Stimulated activated CD8-positive, alpha-beta memory T cell treated with anti-CD3 and anti-CD28 coated beads, Interleukin-15, amount 100 ng/mL, for 4 hours (primary cell): ENCODE results near the gene CDK3.

Experiments
- DNase-seq, 2 donors: peaks; one replicate each; pipeline ENCODE4 v3.0.0-alpha.2; 2020; ENCODE audit warnings: low read depth in 2 of 2

Gene CDK3

DNA sequence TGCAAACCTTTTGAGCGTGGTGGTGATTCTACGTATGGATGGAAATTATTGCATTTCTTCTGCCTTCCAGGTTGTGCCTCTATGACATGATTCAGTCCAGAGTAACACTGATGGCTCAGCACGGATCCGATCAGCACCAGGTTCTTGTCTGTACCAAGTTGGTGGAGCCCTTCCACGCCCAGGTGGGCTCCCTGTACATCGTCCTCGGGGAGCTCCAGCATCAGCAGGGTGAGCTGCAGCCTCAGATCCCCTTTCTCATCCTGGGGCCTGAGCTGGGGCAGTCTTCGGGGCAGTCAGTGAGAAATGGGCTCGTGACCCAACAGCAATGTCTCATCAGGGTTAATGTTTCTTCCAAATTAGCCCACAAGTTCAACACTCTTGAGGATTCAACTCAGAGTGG, 9.3 kb upstream of the CDK3 start:
- no peak for DNase-seq

DNA sequence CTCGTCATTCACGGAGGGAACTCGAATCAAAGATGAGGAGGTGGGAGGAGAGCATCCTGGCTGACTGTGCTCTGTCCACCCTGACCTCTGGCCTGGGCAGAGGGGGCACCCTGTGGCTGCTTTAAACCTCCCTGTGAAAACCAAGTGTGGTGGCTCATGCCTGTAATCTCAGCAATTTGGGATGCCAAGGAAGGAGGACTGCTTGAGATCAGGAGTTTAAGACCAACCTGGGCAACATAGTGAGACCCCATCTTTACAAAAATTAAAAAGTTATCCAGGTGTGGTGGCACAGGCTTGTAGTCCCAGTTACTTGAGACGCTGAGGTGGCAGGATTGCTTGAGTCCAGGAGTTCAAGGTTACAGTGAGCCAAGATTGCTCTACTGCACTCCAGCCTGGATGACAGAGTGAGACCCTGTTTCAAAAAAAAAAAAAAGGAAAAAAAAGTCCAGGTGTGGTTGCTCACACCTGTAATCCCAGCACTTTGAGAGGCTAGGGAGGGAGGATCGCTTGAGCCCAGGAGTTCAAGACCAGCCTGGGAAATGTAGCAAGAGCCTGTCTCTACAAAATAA, 5.8 kb upstream of the CDK3 start:
- DNase-seq, result no peak

DNA sequence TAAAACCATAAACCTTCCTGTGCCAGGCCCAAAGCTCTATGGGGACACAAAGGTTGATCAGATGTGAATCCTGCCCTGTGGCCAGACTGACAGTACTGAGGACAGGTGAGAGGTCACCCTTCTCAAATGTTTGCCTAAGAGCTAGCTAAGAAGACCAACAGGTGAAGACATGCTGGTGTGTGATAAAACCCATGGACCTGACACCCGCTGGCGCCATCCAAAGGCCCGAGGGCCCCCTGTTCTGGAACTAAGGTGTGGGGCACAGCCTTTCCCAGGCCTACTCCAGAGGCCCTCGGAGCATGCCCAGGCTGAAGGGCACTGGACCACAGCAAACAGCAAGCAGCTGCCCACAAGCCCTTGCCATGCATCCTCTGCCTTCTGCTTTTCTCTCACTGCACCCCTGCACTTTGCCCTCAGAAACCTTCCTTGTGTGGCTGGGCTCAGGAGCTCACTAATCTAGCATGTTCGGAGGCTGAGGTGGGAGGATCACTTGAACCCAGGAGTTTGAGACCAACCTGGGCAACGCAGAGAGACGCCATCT, 5.2 kb upstream of the CDK3 start:
- no peak for DNase-seq

DNA sequence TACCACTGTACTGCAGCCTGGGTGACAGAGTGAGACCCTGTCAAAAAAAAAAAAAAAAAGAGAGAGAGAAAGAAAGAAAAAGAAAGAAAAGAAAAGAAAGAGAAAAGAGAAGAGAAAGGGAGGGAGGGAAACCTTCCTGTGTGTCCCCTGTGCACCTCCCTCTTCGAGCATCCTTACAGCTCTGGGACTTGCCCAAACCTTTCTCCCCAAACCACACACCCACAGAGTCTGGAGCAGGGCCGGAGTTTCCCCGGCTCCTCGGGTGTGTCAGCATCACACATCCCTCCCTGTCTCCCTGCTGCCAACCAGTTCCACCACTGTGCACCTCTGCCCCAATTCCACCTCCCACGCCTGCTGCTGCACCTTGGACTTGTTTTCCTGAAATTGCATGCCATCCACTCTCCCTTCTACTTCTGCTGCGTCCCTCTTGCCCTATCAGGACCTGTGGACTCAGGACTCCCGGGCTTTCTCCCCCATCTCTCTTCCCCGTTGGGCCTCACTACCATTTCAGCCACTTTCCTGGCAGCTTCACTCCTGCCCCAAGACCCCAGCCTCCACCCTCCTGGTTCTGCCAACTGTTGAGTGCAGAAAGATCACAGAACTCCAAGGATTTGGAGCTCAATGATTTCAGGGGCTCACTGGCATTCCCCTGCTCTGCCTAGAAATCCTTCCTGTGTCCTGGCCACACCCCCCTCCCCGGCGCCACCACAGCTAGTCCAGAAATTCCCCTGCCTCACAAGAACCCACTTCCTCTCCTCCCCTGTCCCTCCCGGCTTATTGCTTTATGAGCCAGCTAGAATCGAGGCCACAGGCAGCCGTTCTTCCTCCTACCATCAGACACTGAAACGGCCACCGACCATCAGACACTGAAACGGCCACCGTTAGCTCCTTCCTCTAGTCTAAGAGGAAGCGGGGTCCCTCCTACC, 3.7 kb upstream of the CDK3 start:
- DNase-seq, result no peak

DNA sequence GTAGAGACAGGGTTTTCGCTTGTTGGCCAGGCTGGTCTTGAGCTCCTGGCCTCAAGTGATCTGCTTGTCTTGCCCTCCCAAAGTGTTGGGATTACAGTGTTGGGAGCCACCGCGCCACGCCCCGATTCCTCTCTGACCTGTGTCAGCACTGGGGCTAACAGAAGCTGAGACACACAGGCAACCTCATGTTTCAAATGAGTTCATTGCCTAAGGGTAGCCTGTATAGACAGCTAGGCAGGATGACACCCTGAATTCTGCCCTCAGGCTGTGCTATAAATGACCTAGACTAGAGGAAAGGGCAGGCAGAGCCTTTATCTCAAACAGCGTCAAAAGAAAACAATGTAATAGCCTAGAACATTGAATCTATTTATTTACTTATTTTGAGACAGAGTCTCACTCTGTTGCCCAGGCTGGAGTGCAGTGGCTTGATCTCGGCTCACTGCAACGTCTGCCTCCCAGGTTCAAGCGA, 2.3 kb upstream of the CDK3 start:
- no peak for DNase-seq

DNA sequence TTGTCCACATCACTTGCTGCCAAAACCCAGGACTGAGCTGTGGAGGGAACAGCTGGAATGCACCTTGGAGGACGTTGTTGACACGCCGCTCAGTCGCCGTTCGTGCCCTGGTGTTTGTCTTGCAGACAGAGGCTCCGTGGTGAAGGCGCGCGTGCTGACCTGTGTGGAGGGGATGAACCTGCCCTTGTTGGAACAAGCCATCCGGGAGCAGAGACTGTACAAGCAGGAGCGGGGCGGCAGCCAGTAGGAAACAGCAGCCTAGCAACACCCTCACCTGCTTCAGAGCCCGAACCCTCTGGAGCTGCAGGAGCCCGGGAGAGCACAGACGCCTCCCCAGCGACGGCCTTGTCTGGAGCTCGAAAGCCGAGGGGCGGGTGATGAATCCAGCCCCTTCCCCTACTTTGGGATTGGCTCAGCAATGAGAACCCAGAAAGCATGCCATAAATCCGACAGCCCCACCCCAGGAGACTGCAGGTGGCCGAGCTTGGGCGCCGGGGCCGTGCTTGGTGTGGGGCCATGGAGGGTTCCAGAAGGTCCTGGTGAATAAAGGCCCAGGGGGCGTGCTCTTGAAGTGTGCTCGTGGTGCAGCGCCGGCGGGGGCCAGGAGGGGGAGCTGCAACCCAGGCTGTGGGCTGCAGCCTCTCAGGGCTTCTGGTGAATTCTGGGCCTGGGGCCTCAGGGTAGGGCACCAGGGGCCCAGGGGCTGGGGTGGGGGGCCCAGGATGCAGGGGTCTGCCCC, 470 bp upstream of the CDK3 start:
- no peak for DNase-seq

DNA sequence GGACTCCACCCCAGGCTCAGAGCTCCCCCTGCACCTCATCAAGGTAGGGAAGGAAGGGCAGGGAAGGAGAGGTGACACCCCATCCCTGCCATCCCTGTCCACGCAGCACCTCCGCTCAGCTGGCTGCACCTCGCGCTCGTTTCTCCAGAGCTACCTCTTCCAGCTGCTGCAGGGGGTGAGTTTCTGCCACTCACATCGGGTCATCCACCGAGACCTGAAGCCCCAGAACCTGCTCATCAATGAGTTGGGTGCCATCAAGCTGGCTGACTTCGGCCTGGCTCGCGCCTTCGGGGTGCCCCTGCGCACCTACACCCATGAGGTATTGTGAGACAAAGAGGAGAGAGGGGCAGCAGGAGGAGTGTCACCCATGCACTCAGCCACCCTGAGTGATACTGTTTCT, 1.4 kb downstream of the CDK3 start:
- DNase-seq, result no peak

DNA sequence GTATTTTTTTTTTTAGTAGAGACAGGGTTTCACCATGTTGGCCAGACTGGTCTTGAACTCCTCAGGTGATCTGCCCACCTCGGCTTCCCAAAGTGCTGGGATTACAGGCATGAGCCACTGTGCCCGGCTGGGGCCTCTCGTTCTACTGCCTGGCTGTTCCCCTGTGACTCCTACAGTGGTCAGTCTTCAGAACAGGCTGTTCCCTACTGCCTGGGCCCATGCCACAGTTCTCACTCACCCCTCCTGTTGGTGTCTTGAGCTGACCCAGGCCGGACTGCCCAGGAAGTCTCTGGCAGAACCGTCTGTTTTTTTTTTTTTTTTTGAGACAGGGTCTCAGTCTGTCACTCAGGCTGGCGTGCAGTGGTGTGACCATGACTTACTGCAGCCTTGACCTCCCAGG, 3.3 kb downstream of the CDK3 start:
- DNase-seq, result no peak

DNA sequence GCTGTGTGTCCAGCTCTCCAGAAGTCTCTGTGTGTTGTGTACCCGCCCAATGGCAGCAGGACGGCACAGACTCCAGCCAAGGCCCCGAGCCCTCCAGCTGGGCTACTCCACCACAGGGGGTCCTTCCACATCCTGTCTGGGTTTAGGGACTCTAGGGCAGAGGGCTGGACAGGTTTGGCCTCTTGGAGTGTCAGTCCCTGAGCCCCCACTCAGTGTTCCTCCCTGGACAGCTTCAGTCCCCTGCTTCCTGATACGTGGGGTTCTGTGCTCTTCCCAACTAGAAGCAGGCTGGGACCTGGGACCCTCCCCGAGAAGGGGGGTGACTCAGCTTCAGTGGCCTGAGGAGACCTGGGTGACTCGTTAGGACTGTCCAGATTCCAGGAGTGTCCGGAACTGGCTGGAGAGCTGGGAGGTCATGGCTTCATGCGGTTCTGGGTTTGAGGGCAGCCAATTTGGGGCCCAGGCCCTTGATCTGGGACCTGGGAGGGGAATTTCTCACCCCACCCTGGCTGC, 4.2 kb downstream of the CDK3 start:
- no peak for DNase-seq

DNA sequence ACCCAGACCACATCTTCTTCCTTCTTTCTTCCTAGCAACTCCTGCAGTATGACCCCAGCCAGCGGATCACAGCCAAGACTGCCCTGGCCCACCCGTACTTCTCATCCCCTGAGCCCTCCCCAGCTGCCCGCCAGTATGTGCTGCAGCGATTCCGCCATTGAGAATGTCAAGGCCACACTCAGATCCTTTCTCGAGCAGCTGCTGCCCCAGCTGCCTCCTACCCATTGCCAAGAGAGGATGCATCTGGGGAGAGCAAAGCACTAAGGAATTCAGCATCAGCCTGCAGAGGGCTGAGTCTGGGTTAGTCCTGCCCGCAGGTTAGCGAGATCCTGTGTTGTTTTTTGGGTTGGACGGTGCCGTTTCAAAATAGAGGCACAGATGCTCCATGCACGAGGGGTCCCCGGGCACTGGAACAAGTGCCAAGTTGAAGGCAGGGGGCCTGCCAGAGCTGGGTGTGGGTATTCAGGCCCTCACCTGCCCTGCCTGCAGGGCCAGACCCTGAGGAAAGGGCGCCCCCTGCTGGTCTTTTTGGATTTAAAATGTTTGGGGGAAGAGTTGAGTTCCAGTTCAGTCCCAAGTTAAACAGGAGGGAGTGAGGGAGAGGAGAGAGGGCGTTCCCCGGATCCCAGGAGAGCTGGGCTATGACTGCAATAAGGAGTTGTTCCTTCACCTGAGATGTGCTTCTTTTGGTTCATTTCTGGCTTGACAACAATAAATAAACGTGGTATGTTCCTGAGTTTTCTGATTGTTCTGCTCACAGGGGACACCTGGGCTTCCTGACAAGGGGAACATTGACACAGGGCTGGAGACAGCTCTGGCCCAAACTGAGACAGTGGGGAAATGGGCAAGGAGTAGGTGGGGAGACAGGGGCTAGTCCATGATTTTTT, 4.9 kb downstream of the CDK3 start:
- DNase-seq, result peak; percentile 27 to 64

DNA sequence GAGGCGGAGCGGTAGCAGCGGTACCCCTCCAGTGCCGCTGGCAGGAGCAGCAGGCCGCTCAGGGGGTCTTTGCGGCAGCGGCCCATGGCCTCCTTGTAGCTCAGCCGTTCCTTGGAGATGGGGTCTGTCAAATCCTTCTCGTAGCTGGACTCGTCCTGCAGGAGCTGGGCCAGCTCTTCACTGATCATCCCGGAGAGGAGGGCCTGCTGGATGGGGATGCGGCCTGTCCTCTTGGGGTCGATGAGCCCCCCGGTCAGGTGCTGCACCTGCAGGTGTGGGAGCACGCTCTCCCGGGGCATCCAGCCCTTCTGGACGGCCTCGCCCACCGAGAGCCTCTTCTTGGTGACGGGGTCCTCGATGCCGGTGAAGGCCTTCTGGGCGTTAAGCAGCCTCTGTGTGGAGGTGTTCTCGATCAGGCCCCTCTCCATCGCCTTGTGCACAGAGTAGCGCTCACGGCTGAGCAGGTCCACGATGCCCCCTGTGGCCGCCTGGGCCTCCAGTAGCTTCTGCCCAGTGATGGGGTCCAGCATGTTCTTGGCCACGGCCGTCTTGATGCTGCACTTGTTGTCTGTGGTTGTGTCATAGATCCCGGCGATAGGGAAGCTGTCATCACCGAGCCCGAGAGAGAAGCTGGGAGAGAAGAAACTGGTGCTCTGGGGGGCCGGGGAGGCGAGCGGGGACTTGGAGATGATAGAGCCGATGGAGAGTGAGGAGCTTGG, 6.6 kb downstream of the CDK3 start:
- no peak for DNase-seq

DNA sequence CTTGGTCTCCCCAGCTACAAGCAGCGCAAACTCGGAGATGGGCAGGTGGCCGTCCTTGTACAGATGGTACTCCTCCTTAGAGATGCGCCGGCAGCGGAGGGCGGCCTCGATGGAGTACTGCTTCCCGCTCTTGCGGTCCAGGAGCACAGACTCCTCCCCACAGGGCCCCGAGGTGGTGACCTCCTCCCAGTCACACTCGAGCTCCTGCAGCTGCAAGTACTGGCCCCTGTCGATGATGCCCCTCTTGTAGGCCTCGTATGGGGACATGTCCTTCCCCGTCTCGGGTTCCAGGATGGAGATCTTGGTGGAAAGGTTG, 7.2 kb downstream of the CDK3 start:
- DNase-seq, result no peak

DNA sequence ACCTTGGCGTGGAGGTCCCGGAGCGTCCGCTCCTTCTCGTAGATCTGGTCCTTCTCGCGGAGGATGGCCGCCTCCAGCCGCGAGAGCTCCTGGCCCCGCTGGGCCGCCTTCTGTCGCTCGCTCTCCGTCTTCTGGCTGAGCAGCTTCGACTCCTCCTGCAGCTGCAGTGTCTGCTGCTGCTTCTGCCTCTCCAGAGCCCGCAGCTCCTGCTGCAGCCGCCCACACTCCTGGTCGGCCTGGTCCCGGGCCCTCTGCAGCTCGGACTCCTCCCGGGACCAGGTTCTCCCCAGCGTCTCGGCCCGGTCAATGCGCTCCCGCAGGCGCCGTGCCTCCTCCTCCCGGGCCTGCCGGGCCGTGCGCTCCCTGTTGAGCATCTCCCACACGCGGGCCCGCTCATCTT, 7.6 kb downstream of the CDK3 start:
- DNase-seq, result no peak

DNA sequence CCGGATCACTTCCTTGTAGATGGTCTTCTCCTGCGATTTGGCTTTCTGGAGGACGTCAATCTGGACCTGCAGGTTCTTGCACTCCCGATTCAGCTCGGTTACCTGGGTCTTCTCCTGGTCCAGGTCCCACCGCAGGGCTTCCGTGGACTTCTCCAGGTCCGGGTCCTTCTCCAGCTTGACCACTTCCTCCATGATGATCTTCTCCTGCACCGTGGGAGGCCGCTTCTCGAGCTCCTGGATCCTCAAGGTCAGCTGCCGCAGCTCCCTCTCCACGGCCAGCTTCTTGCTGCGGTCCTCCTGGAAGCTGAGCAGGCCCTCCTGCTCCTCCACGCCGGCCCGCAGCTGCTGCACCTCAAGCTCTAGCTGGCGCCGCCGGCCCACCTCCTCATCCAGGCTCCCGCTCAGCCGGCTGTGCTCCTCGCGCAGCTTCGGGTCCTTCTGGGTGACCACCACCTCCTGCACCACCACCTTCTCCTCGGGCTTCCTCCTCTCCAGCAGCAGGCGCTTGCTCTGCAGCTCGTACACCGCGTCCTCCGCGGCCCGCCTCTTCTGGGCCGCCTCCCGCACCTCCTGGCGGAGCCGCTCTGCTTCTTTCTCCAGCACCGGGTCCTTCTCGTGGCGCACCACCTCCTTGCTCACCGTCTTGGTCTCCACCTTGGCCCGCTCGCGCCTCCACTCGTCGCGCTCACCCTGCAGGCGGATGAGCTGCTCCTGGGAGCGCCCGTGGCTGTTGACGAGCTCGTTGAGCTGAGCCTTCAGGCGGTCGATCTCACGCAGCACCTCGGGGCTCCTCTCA, 8.2 kb downstream of the CDK3 start:
- no peak for DNase-seq

DNA sequence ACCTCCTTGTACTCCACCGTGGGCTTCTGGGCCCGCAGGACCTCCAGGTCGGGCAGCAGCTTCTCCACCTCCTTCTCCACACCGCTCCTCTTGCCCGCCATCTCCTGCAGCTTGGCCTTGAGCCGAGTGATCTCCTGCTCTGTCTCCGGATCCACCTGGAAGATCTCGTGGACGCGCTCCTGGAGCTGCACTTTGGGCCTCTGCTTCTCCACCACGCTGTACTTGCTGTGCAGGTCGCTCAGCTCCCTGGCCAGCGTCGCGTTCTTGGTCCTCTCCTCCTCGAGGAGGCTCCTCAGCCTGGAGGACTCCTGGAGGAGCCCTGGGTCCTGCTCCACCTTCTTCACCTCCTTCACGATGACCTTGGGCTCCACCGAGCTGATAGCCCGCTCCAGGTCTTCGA, 8.8 kb downstream of the CDK3 start:
- no peak for DNase-seq

DNA sequence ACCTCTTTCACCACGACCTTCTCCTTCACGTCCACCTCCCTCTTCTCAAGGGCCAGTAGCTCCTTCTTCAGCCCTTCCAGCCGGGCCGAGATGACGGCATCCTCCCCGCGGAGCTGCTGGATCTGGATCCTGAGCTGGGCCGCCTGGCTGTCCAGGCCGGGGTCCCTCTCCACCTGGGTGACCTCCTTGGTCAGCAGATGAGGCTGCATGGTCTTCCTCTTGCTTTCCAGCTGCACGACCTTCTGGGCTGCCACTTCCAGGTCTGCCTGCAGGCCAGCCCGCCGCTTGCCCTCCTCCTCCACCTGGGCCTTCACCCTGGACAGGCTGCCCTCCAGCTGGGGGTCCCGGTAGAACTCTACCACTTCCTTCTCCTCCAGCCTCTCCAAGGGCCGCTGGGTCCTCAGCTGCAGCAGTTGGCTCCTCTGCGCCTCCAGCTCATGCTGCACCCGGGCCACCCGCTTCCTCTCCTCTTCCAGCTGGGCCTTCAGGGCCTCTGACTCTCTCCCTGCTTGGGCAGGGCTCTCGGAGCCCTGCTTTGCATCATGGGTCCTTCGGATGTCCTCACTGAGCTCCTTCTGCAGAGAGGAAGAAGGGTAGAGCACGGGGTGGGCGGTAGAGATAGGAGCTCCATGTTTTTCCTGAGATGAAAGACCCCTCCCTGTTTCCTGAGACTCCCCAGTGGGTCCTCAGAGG, 9.5 kb downstream of the CDK3 start:
- DNase-seq, result no peak

DNA sequence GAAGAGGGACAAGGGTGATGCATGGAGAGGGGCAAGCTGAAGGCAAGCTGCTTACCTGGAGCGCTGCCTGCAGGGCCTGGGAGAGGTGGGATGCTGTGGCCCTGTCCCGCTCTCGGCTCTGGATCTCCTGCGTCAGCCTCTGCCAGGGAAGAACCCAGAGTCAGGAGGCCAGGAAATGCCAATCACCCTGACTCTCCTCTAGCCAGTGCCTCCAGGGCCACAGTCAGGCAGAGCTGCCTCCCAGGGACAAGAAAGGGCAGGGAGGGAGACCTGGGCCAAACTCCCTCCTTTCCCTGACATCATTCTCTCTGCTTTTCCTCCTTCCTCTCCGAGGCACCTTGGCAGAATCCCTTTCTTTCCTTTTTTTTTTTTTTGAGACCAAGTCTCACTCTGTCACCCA, 11.3 kb downstream of the CDK3 start:
- DNase-seq, result no peak

DNA sequence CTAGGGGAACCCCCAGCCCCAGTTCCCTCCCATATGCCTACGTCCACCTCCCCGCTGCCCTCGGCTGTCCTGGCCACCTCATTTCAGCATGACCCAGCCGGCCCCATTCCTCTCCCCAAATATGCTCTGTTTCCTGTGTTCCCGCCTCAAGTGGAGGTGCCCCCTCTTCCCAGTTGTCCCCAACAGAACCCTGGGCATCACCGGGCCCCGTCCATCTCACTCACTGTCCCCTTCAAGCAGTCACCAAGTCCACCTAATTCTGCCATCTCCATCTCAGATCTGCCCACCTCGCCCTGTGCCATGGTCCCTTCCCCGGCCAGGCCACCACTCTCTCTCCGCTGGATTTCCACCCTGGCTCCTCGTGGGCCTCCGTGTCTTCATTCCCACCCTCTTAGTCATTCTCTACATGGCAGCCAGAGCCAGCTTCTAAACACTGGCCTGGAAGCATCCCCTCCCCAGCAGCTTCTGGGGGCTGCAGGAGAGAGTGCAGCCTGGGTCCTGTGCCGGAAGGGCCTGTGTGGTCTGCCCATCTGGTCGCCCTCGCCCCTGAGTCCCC, 12.8 kb downstream of the CDK3 start:
- no peak for DNase-seq
